Endothelial cell of umbilical vein (primary cell): ENCODE measurements around the gene FHIT. TPM values are rescaled to one million over a fixed set of nuclear protein-coding genes. Genes with fewer than 3 reads are reported as not detected.
"Not testable (repeated sequence)": the region's sequence is repeated elsewhere in the genome, so short reads cannot be mapped to it uniquely, and the experiment has no call there.

Experiments used
- BruUV-seq: library from RNA; stranded (reverse); fragments of 400-500 nt; replicated peaks from 2 replicates; lab custom pipeline; 2021; lab: Mats Ljungman, UMichigan
- CTCF ChIA-PET: fragments of 300-600, 350-600 bp; sonication (Branson Sonifier 250); formaldehyde crosslinking; loops from one replicate; lab custom pipeline; 2021; ENCODE audit warnings: antibody characterized with exemption, inconsistent platforms; lab: Charles Lee
- POLR2A ChIA-PET: fragments of 300-600, 350-600 bp; sonication (Branson Sonifier 250); formaldehyde crosslinking; loops from one replicate; lab custom pipeline; 2021; ENCODE audit warnings: antibody characterized with exemption, inconsistent platforms; lab: Charles Lee
- DNase-seq: peaks from one replicate; pipeline ENCODE4 v3.0.0-alpha.2; 2011; ENCODE audit warnings: low read depth, low spot score
- FAIRE-seq: peaks from 2 replicates; lab custom pipeline; 2011; peaks lifted over from hg19 to GRCh38; lab: Jason Lieb, UNC
- H2AFZ ChIP-seq: 2 replicates; pipeline ENCODE4 v1.6.0; 2012; ENCODE audit warnings: low read depth, low read length, control low read depth, inconsistent platforms
- H3K27ac ChIP-seq: 2 replicates; pipeline ENCODE4 v1.5.1; 2011; ENCODE audit warnings: low read depth, mild to moderate bottlenecking, control low read depth, low read length, moderate library complexity; ENCODE audit not compliant: insufficient read depth
- H3K27me3 ChIP-seq, 2 experiments: 2 replicates each; pipeline versions ENCODE4 v1.6.0 to v1.6.1; 2011; ENCODE audit warnings: low read length in 2 of 2, mixed read lengths in 1 of 2; ENCODE audit not compliant: control insufficient read depth in 2 of 2, insufficient read depth in 2 of 2
- H3K36me3 ChIP-seq, 2 experiments: 2 replicates in 1 of 2; 3 replicates in 1 of 2; pipeline ENCODE4 v1.5.1; 2011; ENCODE audit warnings: low read length in 2 of 2, mild to moderate bottlenecking in 1 of 2, moderate library complexity in 1 of 2; ENCODE audit not compliant: control insufficient read depth in 2 of 2, insufficient read depth in 2 of 2; ENCODE audit errors: extremely low read depth in 1 of 2
- H3K4me1 ChIP-seq: 3 replicates; pipeline ENCODE4 v1.5.1; 2011; ENCODE audit warnings: mild to moderate bottlenecking, low read length; ENCODE audit not compliant: control insufficient read depth, insufficient read depth; ENCODE audit errors: extremely low read depth
- H3K4me2 ChIP-seq: 2 replicates; pipeline ENCODE4 v1.6.1; 2011; ENCODE audit warnings: low read length, control low read depth, mixed read lengths; ENCODE audit not compliant: insufficient read depth
- H3K4me3 ChIP-seq, 3 experiments: fragments of 200-600 bp in 1 of 3; sonication (generic), shearing (Covaris generic) in 1 of 3; replicated peaks in 1 of 3; 2 replicates each; pipeline ENCODE4 v1.5.1; 2011 to 2016; ENCODE audit warnings: control low read depth in 3 of 3, low read length in 3 of 3, mild to moderate bottlenecking in 2 of 3, inconsistent platforms in 1 of 3, low read depth in 1 of 3, moderate library complexity in 1 of 3; ENCODE audit not compliant: insufficient read depth in 1 of 3
- H3K79me2 ChIP-seq: 2 replicates; pipeline ENCODE4 v1.6.0; 2012; ENCODE audit warnings: low read length, inconsistent platforms; ENCODE audit not compliant: control insufficient read depth, insufficient read depth
- H3K9ac ChIP-seq: replicated peaks from 2 replicates; pipeline ENCODE3; 2011; ENCODE audit warnings: low read length, control low read depth; ENCODE audit not compliant: insufficient read depth; ENCODE audit errors: extremely low read depth
- H3K9me1 ChIP-seq: replicated peaks from 3 replicates; pipeline ENCODE4 v1.6.0; 2011; ENCODE audit warnings: mild to moderate bottlenecking, low read length; ENCODE audit not compliant: control insufficient read depth, insufficient read depth; ENCODE audit errors: extremely low read depth
- H3K9me3 ChIP-seq: replicated peaks from 2 replicates; pipeline ENCODE4 v1.5.1; 2012; ENCODE audit warnings: low read length, inconsistent platforms; ENCODE audit not compliant: control insufficient read depth, insufficient read depth
- H4K20me1 ChIP-seq: replicated peaks from 2 replicates; pipeline ENCODE3; 2011; ENCODE audit warnings: mild to moderate bottlenecking, low read length; ENCODE audit not compliant: control insufficient read depth, insufficient read depth; ENCODE audit errors: extremely low read depth
- CTCF ChIP-seq, 2 donors: IDR thresholded peaks; 1 replicate in 1 of 2; 2 replicates in 1 of 2; pipeline ENCODE4 v1.5.1; 2011; ENCODE audit warnings: low read length in 2 of 2, mild to moderate bottlenecking in 2 of 2, moderate library complexity in 2 of 2, control low read depth in 1 of 2, inconsistent platforms in 1 of 2, low read depth in 1 of 2; ENCODE audit not compliant: insufficient read depth in 1 of 2; ENCODE audit errors: extremely low read depth in 1 of 2
- EZH2 ChIP-seq: IDR thresholded peaks from 2 replicates; pipeline ENCODE4 v1.6.1; 2012; ENCODE audit warnings: borderline replicate concordance, low read depth, mild to moderate bottlenecking, moderate library complexity, low read length, inconsistent platforms; ENCODE audit not compliant: severe bottlenecking
- FOS ChIP-seq: IDR thresholded peaks from 2 replicates; pipeline ENCODE4 v1.6.1; 2011; ENCODE audit warnings: mild to moderate bottlenecking, low read length, moderate library complexity, borderline replicate concordance; ENCODE audit not compliant: insufficient read depth
- GATA2 ChIP-seq: IDR thresholded peaks from 2 replicates; pipeline ENCODE4 v1.7.0; 2011; ENCODE audit warnings: low read depth, mild to moderate bottlenecking, moderate library complexity, mixed read lengths, low read length; ENCODE audit not compliant: insufficient read length, insufficient read depth
- JUN ChIP-seq: IDR thresholded peaks from 2 replicates; pipeline ENCODE4 v1.6.1; 2011; ENCODE audit warnings: borderline replicate concordance, low read depth; ENCODE audit not compliant: insufficient read length, insufficient read depth
- MAX ChIP-seq: IDR thresholded peaks from 2 replicates; pipeline ENCODE4 v1.6.1; 2011; ENCODE audit not compliant: insufficient read depth, insufficient read length
- MYC ChIP-seq: IDR thresholded peaks from one replicate; pipeline ENCODE4 v1.6.1; 2011; ENCODE audit warnings: mild to moderate bottlenecking, low read depth, low read length
- POLR2A ChIP-seq: IDR thresholded peaks from 2 replicates; pipeline ENCODE4 v1.6.1; 2012; ENCODE audit warnings: low read depth, mild to moderate bottlenecking, control low read depth, low read length
- POLR2AphosphoS5 ChIP-seq: IDR thresholded peaks from 2 replicates; pipeline ENCODE4 v1.6.1; 2012; ENCODE audit warnings: low read depth, mild to moderate bottlenecking, control low read depth, low read length, moderate library complexity; ENCODE audit not compliant: insufficient read depth
- dilution Hi-C: fragments of 300-500 bp; cut with MboI; formaldehyde crosslinking; loops from one replicate; pipeline ENCODE4 v1.15.0; 2019; ENCODE audit warnings: low sequenced_read_pairs; ENCODE audit not compliant: extremely low pct_ligation_motif_present
- intact Hi-C: fragments of 100-400 bp; cut with micrococcal nuclease; formaldehyde crosslinking; loops from one replicate; pipeline ENCODE4 v1.10.0; 2022
- polyA plus RNA-seq, 4 experiments: library from polyadenylated mRNA; depleted of rRNA in 3 of 4; stranded (reverse) in 3 of 4; unstranded in 1 of 4; fragments of >200 nt; gene quantifications; 2 replicates each; pipeline versions ENCODE4 v1.2.1 to v1.2.3, GENCODE V29; 2011 to 2012; ENCODE audit warnings: missing spikeins in 1 of 4
- total RNA-seq: library from RNA; stranded (reverse); gene quantifications from 2 replicates; pipeline ENCODE4 v1.2.3, GENCODE V29; 2021

Gene FHIT
- total and polyA plus RNA-seq, 2 donors (not counting 3 experiments of a cell fraction or from before 2014, with no cell fraction given) = 0.47 to 2.2 TPM

- Histone ChIP-seq H3K9me1 (no peaks in the 10 kb centered on the region), H3K27me3 (no peaks in the 10 kb centered on the region), H3K9me3 (no peaks in the 10 kb centered on the region), H3K9ac (no peak overlapping the region), H3K4me2 (no peak overlapping the region), H3K79me2 (no peaks in the 10 kb centered on the region), H3K4me3 (no peak overlapping the region), H3K4me1 (no peaks in the 10 kb centered on the region), H2AFZ (no peak overlapping the region), H3K27ac (no peak overlapping the region), H4K20me1 (no peaks in the 10 kb centered on the region), H3K36me3 (no peaks in the 10 kb centered on the region)
- DNase-seq (no peak), FAIRE-seq (no peak)
- intact Hi-C loops = no loop called here
- no TSS peak for BruUV-seq
- ChIA-PET CTCF (no interaction called here), POLR2A (no interaction called here)
- dilution Hi-C loops = no loop called here
- TF ChIP-seq CTCF (IDR thresholded peaks at IDR 0.05; ENCODE audit: extremely low read depth in 1 of 2, insufficient read depth in 1 of 2, low read depth in 1 of 2, low read length in 2 of 2) = no peak
- no peak for TF ChIP-seq POLR2A
- no peak for TF ChIP-seq JUN
- TF ChIP-seq FOS = no peak
- TF ChIP-seq EZH2 = no peak
- no peak for TF ChIP-seq GATA2
- TF ChIP-seq POLR2AphosphoS5 = no peak
- TF ChIP-seq MYC = no peak
- no peak for TF ChIP-seq MAX
Observed at GRCh38 chr3:61066800-61067199, 184.5 kb downstream of the FHIT start.

GRCh38 chr3:61066222-61066621 lies 185.0 kb downstream of the FHIT start:
- BruUV-seq, FAIRE-seq, POLR2A ChIA-PET: not testable (repeated sequence)

More at GRCh38 chr3:61066222-61066621, 185.0 kb downstream of the FHIT start:
- H3K36me3 ChIP-seq, H3K4me1 ChIP-seq, H2AFZ ChIP-seq, H3K9ac ChIP-seq, DNase-seq, H3K9me3 ChIP-seq, H3K4me3 ChIP-seq, H4K20me1 ChIP-seq, CTCF ChIA-PET, intact Hi-C loops, H3K27me3 ChIP-seq, H3K9me1 ChIP-seq, H3K27ac ChIP-seq, H3K4me2 ChIP-seq, H3K79me2 ChIP-seq, dilution Hi-C loops: not testable (repeated sequence)
